CD14-positive monocyte (primary cell): ENCODE measurements around the gene APOD. TPM values are rescaled to one million over a fixed set of nuclear protein-coding genes. Genes with fewer than 3 reads are reported as not detected.

Source experiments
- DNase-seq, 3 donors: peaks; one replicate each; pipeline ENCODE4 v3.0.0-alpha.2; 2011 to 2022
- H2AFZ ChIP-seq: 2 replicates; pipeline ENCODE4 v1.6.0; 2012; ENCODE audit warnings: mild to moderate bottlenecking, low read depth, low read length, inconsistent platforms; ENCODE audit not compliant: insufficient read depth, poor library complexity, severe bottlenecking
- H3K27ac ChIP-seq, 2 donors: 1 replicate in 1 of 2; 2 replicates in 1 of 2; pipeline ENCODE4 v1.5.1; 2012 to 2013; ENCODE audit warnings: low read length in 2 of 2, control low read depth in 1 of 2, inconsistent platforms in 1 of 2, low read depth in 1 of 2, mild to moderate bottlenecking in 1 of 2
- H3K27me3 ChIP-seq, 2 donors: one replicate each; pipeline versions ENCODE4 v1.6.0 to v1.6.1; 2011 to 2013; ENCODE audit warnings: low read length in 2 of 2; ENCODE audit not compliant: control insufficient read depth in 2 of 2, insufficient read depth in 2 of 2
- H3K36me3 ChIP-seq, 2 donors: replicated peaks in 1 of 2; 1 replicate in 1 of 2; 2 replicates in 1 of 2; pipeline versions ENCODE4 v1.5.1 to v1.6.1; 2012 to 2013; ENCODE audit warnings: low read length in 2 of 2, control low read depth in 1 of 2, inconsistent platforms in 1 of 2, mild to moderate bottlenecking in 1 of 2; ENCODE audit not compliant: insufficient read depth in 2 of 2, control insufficient read depth in 1 of 2
- H3K4me1 ChIP-seq, 2 donors: 1 replicate in 1 of 2; 2 replicates in 1 of 2; pipeline versions ENCODE4 v1.5.1 to v1.6.1; 2012 to 2013; ENCODE audit warnings: low read length in 2 of 2, control low read depth in 1 of 2, inconsistent platforms in 1 of 2, mild to moderate bottlenecking in 1 of 2, moderate library complexity in 1 of 2; ENCODE audit not compliant: insufficient read depth in 2 of 2, control insufficient read depth in 1 of 2
- H3K4me2 ChIP-seq: replicated peaks from 2 replicates; pipeline ENCODE3; 2012; ENCODE audit warnings: low read length, moderate library complexity, mild to moderate bottlenecking; ENCODE audit not compliant: poor library complexity, severe bottlenecking; ENCODE audit errors: extremely low read depth
- H3K4me3 ChIP-seq, 3 experiments: fragments of 200-600 bp in 1 of 3; sonication (generic) in 1 of 3; replicated peaks in 1 of 3; 1 replicate in 2 of 3; 2 replicates in 1 of 3; pipeline ENCODE4 v1.5.1; 2011 to 2013; ENCODE audit warnings: low read length in 3 of 3, mild to moderate bottlenecking in 3 of 3, control low read depth in 2 of 3, low read depth in 2 of 3, inconsistent platforms in 1 of 3, moderate library complexity in 1 of 3
- H3K79me2 ChIP-seq: 2 replicates; pipeline ENCODE4 v1.6.0; 2012; ENCODE audit warnings: mild to moderate bottlenecking, control low read depth, inconsistent platforms, low read length, moderate library complexity; ENCODE audit not compliant: insufficient read depth
- H3K9ac ChIP-seq: 2 replicates; pipeline ENCODE4 v1.6.0; 2017; ENCODE audit warnings: low read length, mild to moderate bottlenecking; ENCODE audit not compliant: insufficient read depth, poor library complexity, severe bottlenecking
- H3K9me3 ChIP-seq, 2 donors: replicated peaks in 1 of 2; 1 replicate in 1 of 2; 2 replicates in 1 of 2; pipeline versions ENCODE4 v1.5.1 to v1.6.1; 2012 to 2013; ENCODE audit warnings: low read length in 2 of 2, control low read depth in 1 of 2; ENCODE audit not compliant: control insufficient read depth in 1 of 2, insufficient read depth in 1 of 2
- H4K20me1 ChIP-seq: 2 replicates; pipeline ENCODE4 v1.6.0; 2012; ENCODE audit warnings: mild to moderate bottlenecking, low read length, control low read depth, moderate library complexity; ENCODE audit not compliant: insufficient read depth
- H3K27ac Mint-ChIP-seq, 7 donors: one replicate each; pipeline ENCODE4 v1.8.0; 2020; ENCODE audit warnings: mild to moderate bottlenecking in 7 of 7, mixed read lengths in 7 of 7, moderate library complexity in 6 of 7, inconsistent platforms in 2 of 7
- H3K27me3 Mint-ChIP-seq, 3 donors: one replicate each; pipeline ENCODE4 v1.8.0; 2021 to 2022; ENCODE audit warnings: low read depth in 3 of 3, mild to moderate bottlenecking in 3 of 3, mixed read lengths in 3 of 3, moderate library complexity in 3 of 3, inconsistent platforms in 1 of 3
- H3K36me3 Mint-ChIP-seq, 2 donors: one replicate each; pipeline ENCODE4 v1.8.0; 2020; ENCODE audit warnings: mixed read lengths in 2 of 2, inconsistent platforms in 1 of 2, mild to moderate bottlenecking in 1 of 2
- H3K4me1 Mint-ChIP-seq: one replicate; pipeline ENCODE4 v1.8.0; 2020; ENCODE audit warnings: mild to moderate bottlenecking, mixed read lengths
- H3K4me3 Mint-ChIP-seq, 2 donors: one replicate each; pipeline ENCODE4 v1.8.0; 2020; ENCODE audit warnings: mild to moderate bottlenecking in 2 of 2, mixed read lengths in 2 of 2, moderate library complexity in 1 of 2
- H3K9me3 Mint-ChIP-seq, 7 donors: one replicate each; pipeline ENCODE4 v1.8.0; 2020 to 2022; ENCODE audit warnings: mixed read lengths in 7 of 7, mild to moderate bottlenecking in 6 of 7, moderate library complexity in 6 of 7, inconsistent platforms in 2 of 7
- WGBS: methylation state at CpG from one replicate; pipeline ENCODE4 v1.1.5; 2013; ENCODE audit warnings: missing lambda C conversion rate; ENCODE audit not compliant: insufficient coverage; 5-methylcytosine and 5-hydroxymethylcytosine counted together
- intact Hi-C, 2 donors: fragments of 100-400 bp; cut with micrococcal nuclease; formaldehyde crosslinking; loops; one replicate each; pipeline versions ENCODE4 v1.15.0 to v1.15.1; 2023
- polyA plus RNA-seq, 3 donors: library from polyadenylated mRNA; depleted of rRNA in 1 of 3; unstranded in 2 of 3; stranded (reverse) in 1 of 3; fragments of 300-500 nt in 2 of 3; fragments of >200 nt in 1 of 3; fragmentation: Illumina TruSeq in 2 of 3; gene quantifications; 1 replicate in 2 of 3; 2 replicates in 1 of 3; pipeline ENCODE4 v1.2.3, GENCODE V29; 2012 to 2021
- TF ChIP-seq, protein P1 (sequence below): fragments of 200-600 bp; IDR thresholded peaks from one replicate; pipeline ENCODE4 v1.8.0; 2022; ENCODE audit warnings: antibody characterized with exemption, mild to moderate bottlenecking

Gene APOD
- polyA plus RNA-seq, 3 donors, result not detected

- no peaks in the 10 kb centered on the region for H4K20me1 ChIP-seq
- no peaks in the 10 kb centered on the region for H3K4me1 ChIP-seq
- H3K9me3 Mint-ChIP-seq, result peaks cover 0 to 1% (median 0%) of the 10 kb centered on the region in 7 donors
- no peaks in the 10 kb centered on the region for H3K36me3 ChIP-seq
- no peak for DNase-seq
- intact Hi-C loops, result no loop called here
- peaks cover 11 to 26% (median 13%) of the 10 kb centered on the region in 3 donors for H3K27me3 Mint-ChIP-seq
- no peak overlapping the region for H3K27ac Mint-ChIP-seq
- H3K4me3 ChIP-seq, result no peak overlapping the region
- H3K27me3 ChIP-seq, result peaks cover 10 to 11% of the 10 kb centered on the region in 2 donors
- no peak overlapping the region for H3K9ac ChIP-seq
- no peak overlapping the region for H3K27ac ChIP-seq
- H3K4me1 Mint-ChIP-seq, result peaks cover 14% of the 10 kb centered on the region
- H3K79me2 ChIP-seq, result no peaks in the 10 kb centered on the region
- H2AFZ ChIP-seq, result no peak overlapping the region
- H3K4me3 Mint-ChIP-seq, result peak overlapping the region in 1 of 2 donors; percentile 45
- no peaks in the 10 kb centered on the region for H3K36me3 Mint-ChIP-seq
- WGBS, result 74% methylated on average over 4 of the region's 5 CpGs
- H3K4me2 ChIP-seq, result no peak overlapping the region
- no peaks in the 10 kb centered on the region for H3K9me3 ChIP-seq
- TF ChIP-seq, protein P1, sequence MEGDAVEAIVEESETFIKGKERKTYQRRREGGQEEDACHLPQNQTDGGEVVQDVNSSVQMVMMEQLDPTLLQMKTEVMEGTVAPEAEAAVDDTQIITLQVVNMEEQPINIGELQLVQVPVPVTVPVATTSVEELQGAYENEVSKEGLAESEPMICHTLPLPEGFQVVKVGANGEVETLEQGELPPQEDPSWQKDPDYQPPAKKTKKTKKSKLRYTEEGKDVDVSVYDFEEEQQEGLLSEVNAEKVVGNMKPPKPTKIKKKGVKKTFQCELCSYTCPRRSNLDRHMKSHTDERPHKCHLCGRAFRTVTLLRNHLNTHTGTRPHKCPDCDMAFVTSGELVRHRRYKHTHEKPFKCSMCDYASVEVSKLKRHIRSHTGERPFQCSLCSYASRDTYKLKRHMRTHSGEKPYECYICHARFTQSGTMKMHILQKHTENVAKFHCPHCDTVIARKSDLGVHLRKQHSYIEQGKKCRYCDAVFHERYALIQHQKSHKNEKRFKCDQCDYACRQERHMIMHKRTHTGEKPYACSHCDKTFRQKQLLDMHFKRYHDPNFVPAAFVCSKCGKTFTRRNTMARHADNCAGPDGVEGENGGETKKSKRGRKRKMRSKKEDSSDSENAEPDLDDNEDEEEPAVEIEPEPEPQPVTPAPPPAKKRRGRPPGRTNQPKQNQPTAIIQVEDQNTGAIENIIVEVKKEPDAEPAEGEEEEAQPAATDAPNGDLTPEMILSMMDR, result no peak
These were observed 15.1 kb downstream of the APOD start for GRCh38 chr3:195568630-195569029.

GRCh38 chr3:195566797-195567196 is 16.9 kb downstream of the APOD start:
- Histone ChIP-seq H3K79me2 (no peaks in the 10 kb centered on the region), H3K4me3 (no peak overlapping the region), H3K4me2 (no peak overlapping the region), H3K9me3 (no peaks in the 10 kb centered on the region), H4K20me1 (no peaks in the 10 kb centered on the region), H3K27me3 (peaks cover 10 to 11% of the 10 kb centered on the region in 2 donors), H2AFZ (no peak overlapping the region), H3K27ac (no peak overlapping the region), H3K4me1 (no peaks in the 10 kb centered on the region), H3K36me3 (no peaks in the 10 kb centered on the region), H3K9ac (no peak overlapping the region)
- peaks cover 0 to 1% (median 0%) of the 10 kb centered on the region in 7 donors for H3K9me3 Mint-ChIP-seq
- DNase-seq, result no peak
- peaks cover 14% of the 10 kb centered on the region for H3K4me1 Mint-ChIP-seq
- H3K4me3 Mint-ChIP-seq, result no peak overlapping the region
- H3K27me3 Mint-ChIP-seq, result peaks cover 8 to 17% (median 16%) of the 10 kb centered on the region in 3 donors
- WGBS, result no CpG with 5 or more reads among the region's 6 CpGs
- TF ChIP-seq, protein P1, result no peak
- H3K36me3 Mint-ChIP-seq, result no peaks in the 10 kb centered on the region
- no peak overlapping the region for H3K27ac Mint-ChIP-seq
- intact Hi-C loops, result no loop called here
